ENCODE measurements around the gene ATE1.

DNA sequence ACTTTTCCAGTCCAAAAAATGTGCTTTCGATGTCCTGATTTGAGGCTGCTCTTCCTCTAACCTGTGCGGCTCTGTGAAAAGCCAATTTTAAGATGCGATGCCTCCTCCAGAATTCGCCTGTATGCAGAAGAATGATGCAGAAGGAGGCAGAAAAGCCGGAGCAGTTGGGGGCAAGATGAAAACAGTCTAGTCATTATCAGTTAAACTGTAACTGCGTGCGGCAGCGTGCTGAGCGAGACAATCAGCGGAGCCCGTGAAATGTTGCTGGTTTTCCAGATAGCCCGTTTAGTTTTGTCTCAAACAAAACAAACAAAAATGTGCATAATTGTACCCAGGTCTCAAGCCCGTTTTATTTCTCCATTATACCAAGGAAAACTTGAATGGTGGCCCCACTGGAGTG lies 192.6 kb downstream of the ATE1 start:
- TF ChIP-seq, protein P1, sequence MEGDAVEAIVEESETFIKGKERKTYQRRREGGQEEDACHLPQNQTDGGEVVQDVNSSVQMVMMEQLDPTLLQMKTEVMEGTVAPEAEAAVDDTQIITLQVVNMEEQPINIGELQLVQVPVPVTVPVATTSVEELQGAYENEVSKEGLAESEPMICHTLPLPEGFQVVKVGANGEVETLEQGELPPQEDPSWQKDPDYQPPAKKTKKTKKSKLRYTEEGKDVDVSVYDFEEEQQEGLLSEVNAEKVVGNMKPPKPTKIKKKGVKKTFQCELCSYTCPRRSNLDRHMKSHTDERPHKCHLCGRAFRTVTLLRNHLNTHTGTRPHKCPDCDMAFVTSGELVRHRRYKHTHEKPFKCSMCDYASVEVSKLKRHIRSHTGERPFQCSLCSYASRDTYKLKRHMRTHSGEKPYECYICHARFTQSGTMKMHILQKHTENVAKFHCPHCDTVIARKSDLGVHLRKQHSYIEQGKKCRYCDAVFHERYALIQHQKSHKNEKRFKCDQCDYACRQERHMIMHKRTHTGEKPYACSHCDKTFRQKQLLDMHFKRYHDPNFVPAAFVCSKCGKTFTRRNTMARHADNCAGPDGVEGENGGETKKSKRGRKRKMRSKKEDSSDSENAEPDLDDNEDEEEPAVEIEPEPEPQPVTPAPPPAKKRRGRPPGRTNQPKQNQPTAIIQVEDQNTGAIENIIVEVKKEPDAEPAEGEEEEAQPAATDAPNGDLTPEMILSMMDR (conservative IDR thresholded peaks at IDR 0.05 in 1 of 2, IDR thresholded peaks at IDR 0.05 in 1 of 2; ENCODE audit: low read depth in 1 of 2, low read length in 2 of 2), result no peak
- TF ChIP-seq EZH2 (IDR thresholded peaks at IDR 0.05; ENCODE audit: low read length, missing control alignments), result no peak

Measured in fibroblast of lung (primary cell).